Mesendoderm (in vitro differentiated cells): ENCODE results near the gene CRIM1. TPM values are rescaled to one million over a fixed set of nuclear protein-coding genes. Genes with fewer than 3 reads are reported as not detected.
"Not testable (repeated sequence)": the region's sequence is repeated elsewhere in the genome, so short reads cannot be mapped to it uniquely, and the experiment has no call there.

Experiments used
- DNase-seq: peaks from one replicate; pipeline ENCODE4 v3.0.0; 2013
- H2AK5ac ChIP-seq: 2 replicates; pipeline ENCODE4 v1.6.1; 2013; ENCODE audit warnings: low read length, inconsistent platforms
- H2BK120ac ChIP-seq: 2 replicates; pipeline ENCODE4 v1.6.1; 2013; ENCODE audit warnings: low read depth, mild to moderate bottlenecking, low read length, moderate library complexity, mixed read lengths
- H2BK15ac ChIP-seq: replicated peaks from 2 replicates; pipeline ENCODE4 v1.6.1; 2013; ENCODE audit warnings: low read depth, mild to moderate bottlenecking, moderate library complexity
- H2BK5ac ChIP-seq: 2 replicates; pipeline ENCODE4 v1.6.1; 2013; ENCODE audit warnings: low read length, inconsistent platforms
- H3K18ac ChIP-seq: 2 replicates; pipeline ENCODE4 v1.6.1; 2013; ENCODE audit warnings: mild to moderate bottlenecking, low read length, mixed read lengths
- H3K23ac ChIP-seq: one replicate; pipeline ENCODE4 v1.6.1; 2013; ENCODE audit warnings: low read length
- H3K27ac ChIP-seq: 2 replicates; pipeline ENCODE4 v1.5.1; 2013; ENCODE audit warnings: low read depth, mild to moderate bottlenecking, inconsistent platforms, low read length, moderate library complexity
- H3K27me3 ChIP-seq: 2 replicates; pipeline ENCODE4 v1.6.1; 2013; ENCODE audit warnings: low read length, control low read depth, mild to moderate bottlenecking, inconsistent platforms; ENCODE audit not compliant: insufficient read depth, poor library complexity
- H3K36me3 ChIP-seq: 2 replicates; pipeline ENCODE4 v1.6.1; 2013; ENCODE audit warnings: low read length, inconsistent platforms; ENCODE audit not compliant: control insufficient read depth, insufficient read depth
- H3K4ac ChIP-seq: one replicate; pipeline ENCODE4 v1.6.1; 2013; ENCODE audit warnings: low read depth, mild to moderate bottlenecking, low read length, moderate library complexity
- H3K4me1 ChIP-seq: 2 replicates; pipeline ENCODE4 v1.6.1; 2013; ENCODE audit warnings: low read depth, low read length, inconsistent platforms; ENCODE audit not compliant: control insufficient read depth
- H3K4me2 ChIP-seq: 2 replicates; pipeline ENCODE4 v1.6.1; 2013; ENCODE audit warnings: low read length
- H3K4me3 ChIP-seq: 2 replicates; pipeline ENCODE4 v1.5.1; 2013; ENCODE audit warnings: mild to moderate bottlenecking, low read length
- H3K56ac ChIP-seq: one replicate; pipeline ENCODE4 v1.6.1; 2013; ENCODE audit warnings: low read length
- H3K79me1 ChIP-seq: 2 replicates; pipeline ENCODE4 v1.6.1; 2013; ENCODE audit warnings: low read length, inconsistent platforms
- H3K79me2 ChIP-seq: 2 replicates; pipeline ENCODE4 v1.6.1; 2013; ENCODE audit warnings: mild to moderate bottlenecking, low read length; ENCODE audit not compliant: control insufficient read depth, insufficient read depth
- H3K9ac ChIP-seq: 2 replicates; pipeline ENCODE4 v1.6.1; 2013; ENCODE audit warnings: low read length, inconsistent platforms
- H4K5ac ChIP-seq: one replicate; pipeline ENCODE4 v1.6.1; 2013; ENCODE audit warnings: low read length
- H4K8ac ChIP-seq: one replicate; pipeline ENCODE4 v1.6.1; 2013; ENCODE audit warnings: low read depth, mild to moderate bottlenecking, control low read depth, low read length, moderate library complexity
- WGBS: extraction: QIAGEN DNeasy Blood & Tissue Kit; methylation state at CpG from one replicate; pipeline ENCODE4 v1.1.7; 2013; ENCODE audit warnings: low lambda C conversion rate, missing lambda C conversion rate; ENCODE audit not compliant: insufficient coverage; ENCODE audit errors: extremely low coverage; 5-methylcytosine and 5-hydroxymethylcytosine counted together
- polyA plus RNA-seq, 2 experiments: library from polyadenylated mRNA; stranded (reverse); fragments of 200-250 nt; gene quantifications; one replicate each; pipeline ENCODE4 v1.2.3, GENCODE V29; 2013

Gene CRIM1
- polyA plus RNA-seq (2013, experiment 1 of 2), result 14.5 TPM
- polyA plus RNA-seq (2013, experiment 2 of 2), result 14.5 TPM

DNA sequence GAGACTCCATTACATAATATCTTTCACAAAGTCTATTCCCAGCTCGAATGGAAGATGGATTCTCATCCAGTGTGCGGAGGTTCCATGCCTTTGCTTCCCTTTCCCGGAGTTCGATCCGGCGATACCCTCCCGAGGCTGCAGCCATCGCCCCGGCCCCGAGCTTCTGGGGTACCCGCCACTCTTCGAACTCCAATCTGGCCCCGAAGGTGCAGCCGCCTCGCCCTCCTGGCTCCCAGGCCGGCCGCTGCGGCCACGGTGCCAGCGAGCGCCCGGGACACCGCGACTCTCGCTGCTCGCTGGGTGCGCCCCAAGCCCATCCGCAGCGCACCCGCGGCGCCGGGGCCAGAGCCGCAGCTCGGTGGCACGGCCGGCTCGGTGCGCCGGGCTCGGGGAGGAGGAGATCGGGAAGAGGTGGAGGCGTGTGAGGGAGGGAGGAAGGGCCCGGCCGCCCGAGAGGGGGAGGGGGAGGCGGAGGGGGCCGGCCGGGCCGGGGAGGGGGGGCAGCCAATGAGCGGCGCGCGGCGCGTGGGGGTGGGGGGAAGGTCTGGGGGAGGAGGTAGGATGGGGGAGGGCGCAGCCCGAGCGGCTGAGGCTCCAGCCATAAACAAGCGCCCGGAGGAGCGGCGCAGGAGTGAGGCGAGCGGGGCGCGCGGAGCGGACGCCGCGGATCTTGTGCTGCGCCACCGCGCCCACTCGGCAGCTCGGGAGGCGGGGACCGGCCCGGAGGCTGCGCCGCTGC, at the start of gene CRIM1:
CRIM1 (plus strand) TSS at position 628 of the 739 bp plus-strand sequence. CDS start 515 bp downstream, outside the sequence.
- H3K56ac ChIP-seq, result peak within 1 kb of the TSS; percentile 93
- no peak within 1 kb of the TSS for H2BK5ac ChIP-seq
- no peak within 1 kb of the TSS for H4K5ac ChIP-seq
- peaks cover 40% of the 10 kb centered on the region for H3K79me2 ChIP-seq
- peak within 1 kb of the TSS; percentile 83 for H3K23ac ChIP-seq
- H3K4me2 ChIP-seq, result peak within 1 kb of the TSS; percentile 83
- H3K18ac ChIP-seq, result peak within 1 kb of the TSS; percentile 89
- peak within 1 kb of the TSS; percentile 85 for H3K9ac ChIP-seq
- H3K27me3 ChIP-seq, result no peaks in the 10 kb centered on the region
- peak within 1 kb of the TSS; percentile 44 for H3K4ac ChIP-seq
- peaks cover 9% of the 10 kb centered on the region for H3K4me1 ChIP-seq
- no peak within 1 kb of the TSS for H2BK15ac ChIP-seq
- H2AK5ac ChIP-seq, result no peak within 1 kb of the TSS
- WGBS, result no CpG with 5 or more reads among the region's 82 CpGs
- H2BK120ac ChIP-seq, result peak within 1 kb of the TSS; percentile 19
- no peaks in the 10 kb centered on the region for H3K79me1 ChIP-seq
- H3K36me3 ChIP-seq, result no peaks in the 10 kb centered on the region
- H3K27ac ChIP-seq, result peak within 1 kb of the TSS; percentile 91
- H4K8ac ChIP-seq, result peak within 1 kb of the TSS; percentile 7
- DNase-seq, result peak; percentile 93
- H3K4me3 ChIP-seq, result peak within 1 kb of the TSS; percentile 65

DNA sequence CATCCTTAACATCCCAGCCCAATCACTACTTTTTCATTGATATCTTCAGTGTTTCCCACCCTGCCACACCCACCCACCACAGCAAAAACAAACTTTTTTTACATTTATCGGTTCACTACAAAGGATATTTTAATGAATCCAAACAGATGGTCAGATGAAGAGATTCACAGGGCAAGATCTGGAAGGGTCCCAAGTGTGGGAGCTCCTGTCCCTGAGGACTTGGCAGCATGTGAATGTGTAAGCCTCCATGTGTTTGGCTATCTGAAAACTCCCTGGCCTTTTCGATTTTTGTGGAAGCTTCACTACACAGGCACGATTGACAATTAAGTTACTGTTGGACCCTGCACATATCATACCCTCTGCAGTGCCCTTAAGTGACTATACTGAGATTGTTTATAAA, 48.1 kb upstream of the CRIM1 start:
- no CpG with 5 or more reads among the region's 3 CpGs for WGBS
- Histone ChIP-seq H2BK5ac (no peak overlapping the region), H3K18ac (no peak overlapping the region), H3K79me2 (no peaks in the 10 kb centered on the region), H3K4me1 (no peaks in the 10 kb centered on the region), H3K4me3 (no peak overlapping the region), H3K27me3 (no peaks in the 10 kb centered on the region), H4K8ac (no peak overlapping the region), H3K4me2 (no peak overlapping the region), H3K4ac (no peak overlapping the region), H3K9ac (no peak overlapping the region), H3K79me1 (no peaks in the 10 kb centered on the region), H2AK5ac (no peak overlapping the region), H3K56ac (no peak overlapping the region), H3K23ac (no peak overlapping the region), H3K27ac (no peak overlapping the region), H4K5ac (no peak overlapping the region), H3K36me3 (no peaks in the 10 kb centered on the region), H2BK15ac (no peak overlapping the region), H2BK120ac (no peak overlapping the region)
- no peak for DNase-seq

GRCh38 chr2:36310444-36310843, 45.1 kb upstream of the CRIM1 start:
- not testable (repeated sequence) for H2BK15ac ChIP-seq, H2BK120ac ChIP-seq, H3K4ac ChIP-seq, H3K36me3 ChIP-seq, H3K4me1 ChIP-seq, H3K4me3 ChIP-seq, H2BK5ac ChIP-seq, H4K5ac ChIP-seq, H3K23ac ChIP-seq, H3K9ac ChIP-seq, H3K18ac ChIP-seq, H3K79me1 ChIP-seq, H3K79me2 ChIP-seq, H3K4me2 ChIP-seq, H4K8ac ChIP-seq, DNase-seq, H3K56ac ChIP-seq, H3K27ac ChIP-seq, H3K27me3 ChIP-seq, H2AK5ac ChIP-seq
- WGBS, result no CpG with 5 or more reads among the region's 1 CpG

DNA sequence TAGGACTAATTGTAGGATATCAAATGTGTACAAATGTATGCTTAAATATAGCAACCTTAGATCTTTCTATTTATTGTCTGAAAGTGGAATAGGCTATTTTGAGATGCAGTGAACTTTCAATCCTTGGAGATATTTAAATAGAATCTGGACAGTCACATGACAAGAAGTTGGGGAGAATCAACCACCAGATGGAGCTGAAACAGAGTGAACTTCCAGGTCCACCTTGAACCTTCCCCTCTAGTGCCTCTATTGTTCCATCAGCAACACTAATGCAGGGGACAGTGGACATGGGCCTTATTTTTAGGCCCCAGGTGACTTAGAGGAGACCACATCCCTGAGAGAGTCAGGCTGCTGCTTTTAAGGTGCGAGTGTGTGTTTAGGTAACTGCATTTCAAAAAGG, 37.0 kb upstream of the CRIM1 start:
- Histone ChIP-seq H3K4ac (no peak overlapping the region), H3K79me1 (no peaks in the 10 kb centered on the region), H2AK5ac (no peak overlapping the region), H2BK15ac (no peak overlapping the region), H3K36me3 (no peaks in the 10 kb centered on the region), H3K23ac (no peak overlapping the region), H2BK5ac (no peak overlapping the region), H3K27me3 (no peaks in the 10 kb centered on the region), H4K8ac (no peak overlapping the region), H3K4me1 (no peaks in the 10 kb centered on the region), H3K56ac (no peak overlapping the region), H3K4me3 (no peak overlapping the region), H3K79me2 (no peaks in the 10 kb centered on the region), H3K18ac (no peak overlapping the region), H3K27ac (no peak overlapping the region), H4K5ac (no peak overlapping the region), H2BK120ac (no peak overlapping the region), H3K4me2 (no peak overlapping the region), H3K9ac (no peak overlapping the region)
- DNase-seq, result no peak
- no CpG with 5 or more reads among the region's 1 CpG for WGBS

DNA sequence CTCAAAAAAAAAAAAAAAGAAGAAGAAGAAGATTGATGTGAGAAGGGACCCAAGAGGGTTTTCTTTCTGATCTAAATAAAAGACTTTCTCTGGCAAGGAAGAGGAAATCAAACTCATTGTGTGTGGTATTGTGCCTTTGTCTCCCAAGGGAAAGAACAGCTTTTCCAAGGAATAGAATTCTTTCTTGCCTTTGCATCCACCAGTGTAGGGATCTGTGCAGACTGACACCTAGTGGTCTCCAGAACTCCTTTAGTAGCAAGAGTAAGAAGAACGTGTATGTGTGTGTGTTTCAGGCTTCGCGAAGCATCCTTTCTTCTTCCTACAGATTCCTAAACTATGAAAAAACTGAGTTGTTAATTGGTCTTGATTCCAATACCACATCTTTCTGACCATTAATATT, 33.5 kb upstream of the CRIM1 start:
- Histone ChIP-seq H3K4ac (no peak overlapping the region), H4K5ac (no peak overlapping the region), H3K4me1 (no peaks in the 10 kb centered on the region), H2BK5ac (no peak overlapping the region), H3K56ac (no peak overlapping the region), H3K27me3 (no peaks in the 10 kb centered on the region), H3K18ac (no peak overlapping the region), H2BK15ac (no peak overlapping the region), H3K4me2 (no peak overlapping the region), H3K79me2 (no peaks in the 10 kb centered on the region), H3K4me3 (no peak overlapping the region), H2BK120ac (no peak overlapping the region), H3K27ac (no peak overlapping the region), H3K9ac (no peak overlapping the region), H3K79me1 (no peaks in the 10 kb centered on the region), H4K8ac (no peak overlapping the region), H3K36me3 (no peaks in the 10 kb centered on the region), H2AK5ac (no peak overlapping the region), H3K23ac (no peak overlapping the region)
- peak; percentile 81 for DNase-seq
- no CpG with 5 or more reads among the region's 3 CpGs for WGBS

- Histone ChIP-seq H2BK15ac (no peak overlapping the region), H3K79me2 (no peaks in the 10 kb centered on the region), H3K4ac (no peak overlapping the region), H3K4me1 (peaks cover 2% of the 10 kb centered on the region), H3K27ac (no peak overlapping the region), H4K8ac (no peak overlapping the region), H4K5ac (no peak overlapping the region), H3K79me1 (no peaks in the 10 kb centered on the region), H3K56ac (no peak overlapping the region), H3K36me3 (no peaks in the 10 kb centered on the region), H2AK5ac (no peak overlapping the region), H2BK5ac (no peak overlapping the region), H3K4me3 (no peak overlapping the region), H2BK120ac (no peak overlapping the region), H3K23ac (no peak overlapping the region), H3K27me3 (no peaks in the 10 kb centered on the region), H3K9ac (no peak overlapping the region), H3K4me2 (no peak overlapping the region), H3K18ac (no peak overlapping the region)
- DNase-seq, result no peak
- no CpG with 5 or more reads among the region's 4 CpGs for WGBS
These were observed 29.3 kb upstream of the CRIM1 start for GRCh38 chr2:36326286-36326685.
